GM19372 (cell line): ENCODE measurements around the gene MRPL12.
A peak's percentile ranks its signal among the peaks of the same experiment; 100 is the strongest.
"Not testable (repeated sequence)": the region's sequence is repeated elsewhere in the genome, so short reads cannot be mapped to it uniquely, and the experiment has no call there.

ENCODE experiments used
- ATAC-seq: cut with Tn5 transposase; IDR thresholded peaks from one replicate; pipeline ENCODE4 v1.9.1; 2021; ENCODE audit warnings: mild to moderate bottlenecking, low read depth, moderate library complexity; ENCODE audit not compliant: unreplicated experiment

MRPL12 gene

DNA sequence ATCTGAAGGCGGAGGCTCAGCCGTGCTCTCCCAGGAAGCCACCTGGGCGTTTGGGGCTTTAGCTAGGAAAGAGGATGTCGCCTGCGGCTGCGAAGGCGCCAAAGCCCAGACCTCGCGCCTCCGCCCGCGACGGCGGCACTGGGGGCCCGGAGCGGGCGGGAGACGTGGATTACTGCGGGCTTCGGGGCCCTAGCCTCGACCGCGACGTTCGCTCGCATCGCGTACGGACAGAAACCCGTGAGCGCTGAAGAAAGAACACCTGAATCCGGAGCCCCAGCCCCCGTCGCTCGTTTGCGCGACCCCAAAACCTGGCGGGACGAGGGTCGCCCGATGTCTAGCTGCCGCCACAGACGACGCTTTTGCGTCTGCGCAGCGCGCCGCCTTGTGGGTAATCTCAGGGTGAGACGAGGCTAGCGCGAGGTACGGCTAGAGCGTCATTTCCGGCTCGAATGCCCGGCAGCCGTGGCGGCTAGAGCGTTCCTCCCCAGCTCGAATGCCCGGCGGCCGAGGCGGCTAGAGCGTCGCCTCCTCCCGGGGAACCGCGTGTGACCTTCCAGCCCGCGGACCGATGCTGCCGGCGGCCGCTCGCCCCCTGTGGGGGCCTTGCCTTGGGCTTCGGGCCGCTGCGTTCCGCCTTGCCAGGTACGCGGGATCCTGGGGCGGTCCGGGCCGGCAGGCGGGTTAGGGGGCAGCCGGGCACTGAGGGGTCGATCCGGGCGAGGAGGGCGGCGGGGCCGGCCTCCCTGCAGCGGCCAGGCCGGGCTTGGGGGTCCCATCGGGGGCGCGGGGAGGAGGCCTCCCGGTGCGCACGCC lies at the start of gene MRPL12:
MRPL12 (plus strand) TSS at position 434 of the 813 bp plus-strand sequence; CDS start at position 569, 135 bp downstream.
- peak; percentile 86 for ATAC-seq

- no peak for ATAC-seq
These were observed 47.6 kb upstream of the MRPL12 start for GRCh38 chr17:81655378-81656117.

- no peak for ATAC-seq
These were observed 46.9 kb upstream of the MRPL12 start, which contains the start of gene PDE6G for GRCh38 chr17:81656118-81656743. Gene PDE6G, minus strand, starts transcription at chr17:81656542. Its CDS starts 3,237 bp downstream, at chr17:81653305.

GRCh38 chr17:81656835-81657234 lies 46.3 kb upstream of the MRPL12 start:
- no peak for ATAC-seq

DNA sequence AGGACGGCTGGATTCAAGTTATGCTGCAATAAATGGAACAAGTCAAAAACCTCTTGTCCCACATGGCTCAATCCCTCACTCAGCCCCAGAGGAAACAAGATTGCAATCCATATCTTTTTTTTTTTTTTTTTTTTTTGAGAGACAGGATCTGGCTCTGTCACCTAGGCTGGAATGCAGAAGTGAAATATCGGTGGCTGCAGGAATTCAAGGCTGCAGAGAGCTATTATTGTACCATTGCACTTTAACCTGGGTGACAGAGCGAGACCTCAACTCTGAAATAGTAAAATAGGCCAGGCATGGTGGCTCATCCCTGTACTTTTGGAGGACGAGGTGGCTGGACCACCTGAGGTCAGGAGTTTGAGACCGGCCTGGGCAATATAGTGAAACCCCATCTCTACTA lies 44.1 kb upstream of the MRPL12 start:
- ATAC-seq, result no peak

- ATAC-seq, result no peak
These were observed 42.7 kb upstream of the MRPL12 start for GRCh38 chr17:81660441-81660840.

GRCh38 chr17:81662002-81662401 lies 41.2 kb upstream of the MRPL12 start:
- ATAC-seq, result no peak

- no peak for ATAC-seq
These were observed 39.1 kb upstream of the MRPL12 start for GRCh38 chr17:81664051-81664470.

- no peak for ATAC-seq
These were observed 37.7 kb upstream of the MRPL12 start for GRCh38 chr17:81665205-81666091.

GRCh38 chr17:81666092-81666341 lies 37.1 kb upstream of the MRPL12 start:
- no peak for ATAC-seq

DNA sequence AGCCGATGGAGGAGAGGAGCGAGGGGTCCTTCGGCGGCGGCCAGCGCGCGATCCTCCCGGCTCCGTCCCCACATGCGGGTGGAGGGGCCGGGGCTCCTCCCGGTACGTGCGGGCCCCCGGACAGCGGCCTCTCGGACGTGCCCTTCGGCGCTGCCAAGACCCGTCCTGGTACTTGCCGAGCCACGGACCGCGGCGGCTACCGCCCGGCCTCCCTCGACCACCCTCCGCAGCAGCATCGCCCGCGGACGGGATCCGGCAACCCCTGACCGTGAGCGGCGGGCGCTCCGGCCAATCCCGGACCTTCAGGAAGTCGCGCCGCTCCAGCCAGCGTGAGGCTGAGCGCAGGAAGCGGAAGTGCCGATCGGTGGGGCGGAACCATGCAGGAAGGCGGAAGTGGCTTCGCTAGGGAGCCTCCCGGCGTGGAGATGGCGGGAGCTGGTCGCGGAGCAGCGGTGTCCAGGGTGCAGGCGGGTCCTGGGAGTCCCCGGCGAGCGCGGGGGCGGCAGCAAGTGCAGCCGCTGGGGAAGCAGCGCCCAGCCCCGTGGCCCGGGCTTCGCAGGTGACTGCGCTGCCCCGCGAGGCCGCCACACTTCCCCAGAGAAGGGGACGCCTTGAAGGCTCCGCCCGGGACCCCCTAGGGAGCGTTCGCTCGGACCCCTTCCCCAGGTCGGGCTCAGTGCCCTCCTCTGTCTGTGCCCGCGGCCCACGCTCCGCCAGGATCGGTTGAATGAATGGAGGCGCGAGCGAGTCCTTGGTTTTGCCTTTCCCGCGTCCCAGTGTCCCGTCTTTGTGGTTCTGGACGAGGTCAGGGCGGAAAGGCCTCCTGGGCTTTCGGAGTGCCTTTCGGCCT lies 36.6 kb upstream of the MRPL12 start, which contains the start of the genes CCDC137 and OXLD1:
CCDC137 (plus strand) TSS at position 396 of the 850 bp plus-strand sequence; CDS start at position 426, 30 bp downstream.
OXLD1 (minus strand) TSS at position 264 of the 850 bp plus-strand sequence; CDS start at position 236, 28 bp downstream.
- ATAC-seq, result peak; percentile 91

DNA sequence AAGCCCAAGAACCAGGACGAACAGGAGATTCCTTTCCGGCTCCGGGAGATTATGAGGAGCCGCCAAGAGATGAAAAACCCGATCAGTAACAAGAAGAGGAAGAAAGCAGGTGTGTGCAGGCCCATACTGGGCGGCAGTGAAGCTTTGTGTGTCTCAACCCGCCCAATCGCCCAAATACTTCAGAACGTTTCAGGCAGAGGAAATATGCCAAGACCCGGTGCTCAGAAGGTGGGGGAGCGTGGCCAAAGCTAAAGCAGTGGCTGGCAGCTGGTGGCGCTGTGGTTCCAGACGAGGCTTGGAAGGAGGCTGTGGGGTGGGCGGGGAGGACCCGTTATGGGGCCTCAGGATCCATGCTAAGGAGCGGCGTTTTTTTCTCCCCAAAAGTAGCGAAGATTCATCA lies 35.4 kb upstream of the MRPL12 start:
- no peak for ATAC-seq

- ATAC-seq, result no peak
These were observed 30.7 kb upstream of the MRPL12 start for GRCh38 chr17:81672504-81672903.

GRCh38 chr17:81672954-81673353 lies 30.2 kb upstream of the MRPL12 start:
- ATAC-seq, result no peak

GRCh38 chr17:81673561-81674258 lies 29.5 kb upstream of the MRPL12 start:
- ATAC-seq, result no peak

- ATAC-seq, result not testable (repeated sequence)
These were observed 27.5 kb upstream of the MRPL12 start for GRCh38 chr17:81675515-81676221.

- no peak for ATAC-seq
These were observed 26.3 kb upstream of the MRPL12 start for GRCh38 chr17:81676906-81677305.

- no peak for ATAC-seq
These were observed 23.0 kb upstream of the MRPL12 start for GRCh38 chr17:81680150-81680549.
